NK-92 treated with Interleukin-12 subunit alpha and Interleukin-12 subunit beta, amount 100 ng/mL, for 24 hours (cell line): Measurements from ENCODE around the gene HPF1.
"Not testable (repeated sequence)": the region's sequence is repeated elsewhere in the genome, so short reads cannot be mapped to it uniquely, and the experiment has no call there.

Source experiments
- DNase-seq: peaks from one replicate; lab custom pipeline; 2025; lab: John Stamatoyannopoulos, UW

HPF1 gene

DNA sequence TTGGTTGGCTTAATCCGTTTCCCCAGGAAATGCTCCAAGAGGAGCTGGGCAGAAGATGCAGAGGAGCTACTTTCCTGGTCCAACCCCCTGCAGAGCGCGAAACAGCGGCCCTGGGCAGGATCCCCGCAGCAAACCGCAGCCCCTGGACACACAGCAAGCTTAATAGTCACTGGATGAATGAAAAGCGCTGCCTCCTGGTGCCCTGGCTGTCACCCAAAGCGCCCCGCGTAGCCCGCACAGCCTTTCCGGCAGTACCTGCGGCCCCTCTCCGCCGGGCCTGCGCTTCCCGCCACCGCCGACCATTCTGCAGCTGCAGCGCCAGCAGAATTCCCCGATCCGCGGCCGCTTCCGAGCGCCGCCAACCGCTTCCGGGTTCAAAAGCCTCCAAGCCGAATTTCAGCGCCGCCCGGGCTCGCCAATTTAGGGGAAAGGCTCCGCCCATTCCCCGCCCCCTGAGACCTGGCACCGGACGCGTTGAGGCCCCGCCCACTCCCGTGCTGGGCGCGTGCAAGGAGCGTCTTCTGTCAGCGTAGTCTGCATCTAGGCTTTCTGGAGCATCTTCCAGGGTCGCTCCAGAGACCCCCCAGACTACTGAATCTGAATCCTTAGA is at the start of gene HPF1:
HPF1 (minus strand) TSS at position 370 of the 610 bp plus-strand sequence; CDS start at position 303, 67 bp downstream.
- DNase-seq: peak; percentile 81

GRCh38 chr4:169806770-169807169 is 49.0 kb upstream of the HPF1 start:
- DNase-seq: not testable (repeated sequence)

DNA sequence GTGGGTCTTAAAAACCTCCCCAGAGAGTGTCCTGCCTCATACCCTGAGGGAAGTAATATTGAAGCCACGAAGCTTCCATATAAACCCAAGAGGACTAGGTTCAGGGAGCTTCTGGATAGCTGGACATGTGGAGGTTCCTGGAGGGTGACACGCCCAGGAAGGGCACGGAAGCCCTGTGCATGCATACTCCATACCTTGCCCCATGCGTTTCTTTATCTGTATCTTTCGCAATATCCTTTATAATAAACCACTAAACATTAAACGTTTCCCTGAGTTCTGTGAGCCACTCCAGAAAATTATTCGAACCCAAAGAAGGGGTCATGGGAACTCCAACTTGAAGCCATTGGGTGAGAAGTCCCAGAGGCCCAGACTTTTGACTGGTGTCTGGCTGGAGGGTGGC is 45.7 kb upstream of the HPF1 start:
- no peak for DNase-seq

DNA sequence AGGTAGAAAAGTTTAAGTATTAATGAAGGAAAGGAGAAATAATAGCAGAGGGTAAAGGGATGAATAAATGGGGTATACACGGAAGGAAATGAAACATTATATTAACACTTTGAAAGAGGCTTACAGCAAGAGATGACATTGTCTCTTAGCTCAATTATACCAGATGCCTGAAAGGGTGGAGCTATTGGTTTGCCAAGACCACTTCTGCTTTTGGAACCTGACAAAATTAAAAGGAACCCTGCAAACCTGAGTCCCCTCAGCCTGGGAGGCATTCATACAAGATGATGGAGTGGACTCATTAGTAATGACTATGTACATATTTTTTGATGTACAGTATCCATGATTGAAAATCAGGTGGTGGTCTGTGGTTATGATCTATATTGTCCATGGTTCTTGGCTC is 45.1 kb upstream of the HPF1 start:
- no peak for DNase-seq

GRCh38 chr4:169800541-169800940 is 42.8 kb upstream of the HPF1 start:
- no peak for DNase-seq

DNA sequence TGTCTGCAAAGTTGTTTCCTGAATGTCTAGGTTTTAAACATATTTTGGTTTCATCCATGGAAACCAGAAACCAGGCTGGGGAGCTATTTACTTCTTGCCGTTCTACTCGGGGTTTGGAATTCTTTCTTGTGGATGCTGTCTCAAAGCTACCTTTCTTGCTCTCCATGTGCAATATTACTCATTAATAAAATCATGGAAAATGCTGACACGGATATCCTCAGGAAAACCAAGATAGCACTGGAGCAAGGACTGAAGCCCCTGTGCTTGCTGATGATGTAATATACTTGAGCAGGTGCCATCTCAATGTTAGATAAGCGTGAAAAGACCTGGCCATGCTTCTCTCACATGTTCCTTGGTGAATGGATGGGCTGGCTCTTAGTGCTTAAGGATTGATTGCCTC is 41.5 kb upstream of the HPF1 start:
- no peak for DNase-seq

DNA sequence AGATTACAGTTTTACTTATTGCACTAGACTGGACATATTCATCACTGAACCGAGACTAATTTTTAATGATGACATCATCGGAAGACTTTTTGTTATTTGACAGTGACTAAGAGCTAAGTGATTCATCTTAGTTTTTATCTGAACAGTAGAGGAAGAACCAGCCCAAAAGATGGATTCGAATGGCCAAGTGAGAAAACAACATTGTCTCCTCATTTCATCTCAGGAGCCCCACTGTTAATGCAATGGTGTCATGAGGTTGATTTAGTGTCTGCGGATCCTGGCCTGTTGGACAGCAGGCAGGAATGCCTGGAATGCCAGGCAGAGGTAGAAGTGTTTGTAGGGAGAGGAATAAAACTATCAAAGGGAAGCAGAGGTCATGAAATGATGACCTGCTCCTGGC is 37.8 kb upstream of the HPF1 start:
- DNase-seq: no peak

DNA sequence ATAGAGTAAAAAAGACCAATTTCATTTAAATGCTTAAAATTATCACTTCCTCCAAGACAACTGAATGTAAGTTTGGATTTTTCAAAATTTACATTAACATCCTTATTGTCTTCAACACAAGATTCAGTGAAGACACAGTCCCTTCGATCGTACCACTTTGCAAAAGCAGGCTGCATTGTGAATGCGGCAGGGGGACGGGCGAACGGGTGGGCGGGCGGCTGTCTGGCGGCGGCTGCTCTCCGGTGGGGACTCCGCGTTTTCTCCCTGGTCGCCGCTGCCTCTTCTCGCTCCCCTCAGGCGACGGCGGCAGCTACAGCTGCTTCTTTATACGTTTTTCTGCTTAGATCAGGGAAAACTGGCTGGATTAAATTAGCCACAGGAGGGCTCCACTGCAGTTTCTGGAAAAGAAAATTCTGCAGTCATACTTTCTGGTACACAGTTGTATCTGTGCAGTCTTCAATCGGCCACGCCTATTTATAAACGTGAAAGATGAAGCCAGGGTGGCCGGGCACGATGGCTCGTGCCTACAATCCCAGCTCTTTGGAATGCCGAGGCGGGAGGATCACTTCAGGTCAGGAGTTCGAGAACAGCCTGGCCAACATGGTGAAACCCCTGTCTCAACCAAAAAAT is 33.9 kb upstream of the HPF1 start:
- no peak for DNase-seq

DNA sequence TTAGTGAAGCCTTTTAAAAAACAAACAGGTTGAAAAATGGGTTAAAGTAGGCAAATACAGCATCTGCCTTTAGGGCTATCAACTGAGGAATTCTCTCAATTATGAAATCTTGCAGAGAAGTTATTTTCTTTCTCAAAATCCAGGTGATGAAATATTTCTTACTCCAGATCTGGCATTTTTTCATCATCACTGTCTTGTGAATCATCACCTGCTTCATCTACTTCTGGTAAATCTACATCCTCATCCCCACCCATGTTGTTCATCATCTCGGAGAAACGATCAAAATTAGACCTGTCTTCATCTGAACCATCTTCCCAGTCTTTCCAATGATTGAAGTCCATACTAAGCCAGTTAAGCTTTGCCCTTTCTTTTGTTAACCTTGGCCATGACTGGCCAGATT is 33.3 kb upstream of the HPF1 start:
- no peak for DNase-seq

- no peak for DNase-seq
These were observed 17.0 kb upstream of the HPF1 start for GRCh38 chr4:169774466-169775445.

GRCh38 chr4:169773889-169774288 is 16.1 kb upstream of the HPF1 start:
- DNase-seq: no peak

GRCh38 chr4:169771556-169772080 is 13.9 kb upstream of the HPF1 start:
- DNase-seq: not testable (repeated sequence)

- DNase-seq: no peak
These were observed 12.7 kb upstream of the HPF1 start for GRCh38 chr4:169770416-169770815.

- DNase-seq: no peak
These were observed 10.6 kb upstream of the HPF1 start for GRCh38 chr4:169768385-169768784.

DNA sequence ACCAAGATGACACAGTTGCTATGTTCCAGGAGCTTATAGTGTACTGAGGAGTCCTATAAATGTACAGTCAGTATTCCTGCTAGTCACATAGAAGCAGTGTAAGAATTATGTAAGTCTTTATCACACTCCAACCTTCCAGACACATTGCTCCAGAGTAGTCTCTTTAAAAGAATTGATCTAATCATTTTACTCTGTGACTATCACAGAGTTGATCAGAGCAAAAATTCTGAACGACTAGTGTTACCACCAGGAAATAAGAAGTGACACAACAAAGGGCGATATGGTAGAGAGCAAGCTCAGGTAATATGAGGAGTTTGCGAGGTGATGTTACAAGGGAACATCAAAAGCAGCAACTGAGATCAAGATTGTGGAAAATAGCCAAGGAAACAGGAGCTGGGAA is 9.0 kb upstream of the HPF1 start:
- no peak for DNase-seq

GRCh38 chr4:169765835-169766234 is 8.1 kb upstream of the HPF1 start:
- no peak for DNase-seq

GRCh38 chr4:169761846-169762245 is 4.1 kb upstream of the HPF1 start:
- DNase-seq: no peak

DNA sequence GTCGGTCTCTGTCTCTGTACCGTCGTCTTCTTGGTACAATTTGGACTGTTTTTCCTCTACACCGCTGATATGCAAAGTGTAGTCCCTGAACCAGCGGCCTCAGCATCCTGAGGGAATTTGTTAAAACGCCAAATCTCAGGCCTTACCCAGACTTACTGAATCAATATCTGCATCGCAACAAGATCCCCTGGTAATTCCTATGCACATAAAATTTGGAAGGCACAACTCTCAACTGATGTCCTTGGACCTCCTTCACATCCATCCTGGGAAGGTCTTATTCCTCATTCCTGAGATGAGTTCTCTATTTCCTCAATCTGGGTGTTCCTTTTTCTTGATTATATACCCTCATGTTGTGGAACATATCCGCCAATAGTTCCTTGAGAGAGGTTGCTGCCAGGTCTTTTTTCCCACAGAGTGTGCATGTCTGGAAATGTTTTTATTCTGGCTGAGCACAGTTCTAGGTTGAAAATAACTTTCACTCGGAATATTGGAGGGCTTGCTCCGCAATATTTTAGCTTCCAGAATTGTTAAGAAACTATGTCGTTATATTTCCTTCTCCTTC is 738 bp upstream of the HPF1 start:
- no peak for DNase-seq

GRCh38 chr4:169756971-169757574 is 671 bp downstream of the HPF1 start:
- DNase-seq: no peak

- DNase-seq: no peak
These were observed 12.5 kb downstream of the HPF1 start for GRCh38 chr4:169745291-169745690.

DNA sequence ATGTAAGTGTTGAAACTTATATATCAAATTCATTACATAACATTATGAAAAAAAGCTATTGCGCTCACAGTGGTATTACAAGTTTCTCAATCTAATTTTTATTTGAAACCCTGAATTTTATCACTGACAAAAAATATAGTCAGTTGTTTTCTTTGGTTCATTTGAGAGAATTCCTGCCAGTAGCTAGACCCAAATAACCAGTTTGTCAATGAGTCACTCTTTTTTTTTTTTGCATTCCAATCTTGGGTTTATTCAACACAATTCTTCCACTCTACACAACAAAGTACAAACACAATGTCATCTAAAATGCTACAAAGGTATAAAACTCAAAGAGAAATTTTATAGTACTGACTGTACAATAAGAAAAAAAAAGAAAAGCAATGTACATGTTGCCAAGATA is 13.1 kb downstream of the HPF1 start:
- DNase-seq: no peak

DNA sequence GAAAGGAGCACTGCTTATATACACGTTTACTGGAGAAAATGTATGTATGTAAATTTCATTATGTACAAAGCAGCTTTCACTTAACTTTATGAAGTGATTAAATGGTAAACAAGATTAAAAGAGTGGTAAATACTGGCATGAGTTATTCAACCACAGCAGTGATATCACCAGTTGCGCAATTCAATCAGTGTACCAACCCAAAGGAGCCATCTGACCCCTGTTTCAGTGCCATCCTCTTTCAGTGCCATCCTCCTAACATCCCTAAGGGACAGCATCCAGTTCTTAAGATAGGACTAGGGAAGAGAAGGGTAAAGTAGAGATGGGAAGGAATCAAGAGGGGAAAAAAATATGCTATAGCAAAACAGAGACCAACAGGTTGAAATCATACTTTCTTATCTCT is 16.2 kb downstream of the HPF1 start:
- DNase-seq: no peak
